ENCODE data around the gene ABCA4.
A peak's percentile ranks its signal among the peaks of the same experiment; 100 is the strongest.

ABCA4 gene

DNA sequence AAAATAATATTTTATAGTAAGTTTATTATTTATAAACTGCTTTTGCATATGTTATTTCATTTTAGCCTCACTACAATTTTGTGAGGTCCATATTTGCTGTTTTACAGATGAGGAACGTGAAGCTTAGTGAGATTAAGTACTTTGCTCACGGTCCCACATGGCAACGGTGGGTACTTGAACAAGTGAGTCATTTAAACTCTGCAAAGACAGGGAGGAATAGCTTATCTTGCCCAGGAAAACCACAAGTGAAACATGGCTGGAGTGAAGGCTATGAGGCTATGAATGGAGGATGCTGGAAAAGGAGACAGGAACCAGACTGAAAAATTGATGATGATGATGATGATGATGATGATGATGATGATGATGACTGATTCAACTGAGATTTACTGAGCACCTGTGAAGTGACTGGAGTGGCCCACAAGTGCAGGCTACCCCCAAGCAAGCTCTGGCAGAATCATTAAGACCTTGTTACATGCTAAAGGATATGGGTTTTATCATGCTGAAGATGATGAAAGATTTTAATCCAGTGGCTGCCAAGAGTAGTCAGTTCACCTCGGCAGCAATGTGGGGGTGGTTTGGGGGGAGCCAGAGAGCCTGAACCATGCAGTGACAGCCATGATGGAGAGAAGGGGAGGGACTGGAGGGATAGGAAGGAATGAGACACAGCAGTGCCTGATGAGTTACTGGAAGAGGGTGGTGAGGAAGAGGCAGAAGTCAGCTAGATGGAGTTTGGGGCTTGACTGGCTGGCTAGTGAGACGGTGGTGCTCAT is 1.4 kb upstream of the ABCA4 start:
- DNase-seq (ENCODE audit: low read depth, low spot score) = peak; percentile 73

DNA sequence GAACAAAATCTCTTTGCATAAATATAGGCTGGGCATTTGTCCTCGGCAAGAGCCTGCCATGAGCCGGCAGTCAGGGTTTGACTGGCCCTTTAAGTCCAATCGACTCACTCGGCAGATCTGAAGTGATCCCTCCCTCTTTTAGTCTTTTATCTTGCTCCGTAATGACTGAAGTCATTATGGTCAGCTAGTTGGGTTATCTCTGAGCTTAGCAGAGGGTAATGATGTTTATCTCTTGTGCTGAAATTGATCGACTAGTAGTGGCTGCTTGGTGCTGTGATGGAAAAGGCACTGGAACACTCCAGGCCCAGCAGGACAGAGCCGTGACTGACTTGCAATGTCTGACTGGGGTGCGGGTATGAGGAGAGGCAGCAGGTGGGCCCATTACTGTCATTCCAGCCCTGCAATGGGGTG is 468 bp upstream of the ABCA4 start:
- no peak for DNase-seq (ENCODE audit: low read depth, low spot score)

DNA sequence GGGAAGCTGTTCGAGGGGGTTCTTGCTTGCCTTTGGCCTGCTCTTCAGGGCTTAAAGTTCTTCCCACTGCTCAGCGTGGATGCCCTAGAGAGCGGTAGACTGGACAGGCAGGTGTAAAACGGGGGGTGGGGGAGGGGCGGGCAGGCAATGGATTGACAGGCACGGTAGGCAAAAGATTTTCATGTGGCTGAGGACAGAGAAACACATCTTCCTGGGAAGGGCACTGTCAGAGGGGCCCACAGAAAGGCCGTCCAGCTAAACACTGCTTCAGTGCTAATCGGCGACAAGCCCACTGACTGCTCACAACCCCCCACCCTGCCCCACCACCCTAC is 412 bp downstream of the ABCA4 start:
- no peak for DNase-seq (ENCODE audit: low read depth, low spot score)

DNA sequence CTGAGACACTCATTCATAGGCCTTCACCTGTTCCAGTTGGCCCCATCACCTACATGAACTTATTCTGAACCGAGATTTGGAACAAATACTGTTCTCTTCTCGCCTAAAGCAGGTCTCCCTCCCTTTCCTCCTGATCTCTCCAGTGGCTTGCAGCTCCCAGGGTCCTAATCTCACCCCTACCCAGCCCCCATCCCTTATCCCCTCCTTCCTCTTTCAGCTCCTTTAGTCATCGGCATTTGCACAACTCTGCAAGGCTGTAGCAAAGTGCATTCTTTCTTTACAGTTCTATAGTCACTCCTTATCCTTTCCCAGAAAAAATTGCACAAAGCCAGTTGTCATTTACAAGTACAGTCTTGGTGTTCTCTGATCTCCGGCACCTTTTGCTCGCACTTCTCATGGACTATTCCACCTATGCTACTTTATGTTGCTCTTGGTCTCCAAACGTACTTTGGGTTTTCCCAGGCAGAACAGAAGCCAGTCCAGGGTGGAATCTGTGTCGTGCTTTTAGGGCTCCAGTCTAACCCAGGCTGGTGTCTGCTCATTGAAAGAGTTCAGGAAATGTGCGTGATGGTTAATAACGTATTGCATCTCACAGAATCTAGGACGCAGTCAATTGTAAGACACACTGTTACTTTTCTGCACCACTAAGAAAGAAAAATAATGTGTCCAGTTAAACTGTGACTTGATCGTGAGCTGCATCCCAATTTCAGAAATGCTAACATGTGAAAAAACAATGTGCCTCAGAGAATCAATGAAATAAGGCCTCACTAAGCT is 965 bp downstream of the ABCA4 start:
- DNase-seq (ENCODE audit: low read depth, low spot score) = no peak

DNA sequence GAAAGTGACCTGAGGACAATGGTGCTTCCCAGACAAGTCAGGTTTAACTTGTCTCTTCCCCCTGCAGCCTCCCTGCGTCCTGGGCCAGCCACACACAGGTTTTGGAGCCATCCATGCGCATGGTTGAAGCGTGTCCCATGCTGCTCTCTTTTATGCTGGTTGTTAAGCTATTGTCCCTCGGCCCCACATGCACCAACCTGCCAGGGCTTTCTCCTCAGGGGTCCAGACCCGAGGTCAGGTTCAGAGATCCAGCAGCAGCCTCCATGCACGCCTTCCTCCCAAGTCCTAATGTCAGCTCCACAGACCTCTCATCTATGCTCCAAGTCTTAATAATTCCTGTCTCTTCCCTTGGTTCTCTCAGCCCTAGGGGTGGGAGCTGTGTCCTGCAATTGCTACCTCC is 1.6 kb downstream of the ABCA4 start:
- no peak for DNase-seq (ENCODE audit: low read depth, low spot score)

DNA sequence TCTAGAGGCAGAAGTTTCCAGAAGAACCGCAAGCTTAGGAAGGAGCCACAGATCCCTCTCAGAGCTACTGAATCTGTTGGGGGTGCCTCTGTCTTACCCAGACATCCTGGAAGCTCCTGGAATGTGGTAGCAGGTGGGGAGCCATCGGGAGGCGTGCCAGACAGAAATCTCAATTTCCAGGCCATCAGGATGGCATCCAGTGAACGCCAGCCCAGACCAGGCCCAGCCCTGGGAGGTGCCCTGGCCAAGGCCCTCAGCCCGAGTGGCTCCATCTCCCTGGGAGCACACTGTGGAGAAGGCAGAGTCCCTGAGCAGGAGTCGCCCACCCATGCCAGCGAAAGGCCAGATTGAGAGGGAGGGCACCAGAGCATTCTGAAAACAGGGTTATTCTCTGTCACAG is 2.5 kb downstream of the ABCA4 start:
- no peak for DNase-seq (ENCODE audit: low read depth, low spot score)

DNA sequence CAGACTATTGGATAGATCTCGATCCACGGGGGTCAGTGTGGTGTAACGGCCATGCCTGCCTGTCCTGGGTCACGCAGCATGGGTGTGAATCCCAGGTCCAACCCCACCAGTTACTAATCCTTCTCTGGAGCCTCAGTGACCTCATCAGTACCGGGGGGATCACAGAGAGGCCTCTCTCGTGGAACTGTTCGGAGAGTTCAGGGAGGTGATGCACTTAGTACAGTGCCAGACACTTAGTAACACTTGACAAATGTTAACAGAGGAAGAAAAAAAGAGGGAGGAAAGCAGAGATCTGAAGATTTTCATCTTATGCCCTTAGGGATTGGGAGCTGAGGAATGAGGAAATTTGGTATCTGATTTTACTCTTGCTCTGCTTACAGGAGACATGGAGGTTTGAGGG is 2.9 kb downstream of the ABCA4 start:
- no peak for DNase-seq (ENCODE audit: low read depth, low spot score)

DNA sequence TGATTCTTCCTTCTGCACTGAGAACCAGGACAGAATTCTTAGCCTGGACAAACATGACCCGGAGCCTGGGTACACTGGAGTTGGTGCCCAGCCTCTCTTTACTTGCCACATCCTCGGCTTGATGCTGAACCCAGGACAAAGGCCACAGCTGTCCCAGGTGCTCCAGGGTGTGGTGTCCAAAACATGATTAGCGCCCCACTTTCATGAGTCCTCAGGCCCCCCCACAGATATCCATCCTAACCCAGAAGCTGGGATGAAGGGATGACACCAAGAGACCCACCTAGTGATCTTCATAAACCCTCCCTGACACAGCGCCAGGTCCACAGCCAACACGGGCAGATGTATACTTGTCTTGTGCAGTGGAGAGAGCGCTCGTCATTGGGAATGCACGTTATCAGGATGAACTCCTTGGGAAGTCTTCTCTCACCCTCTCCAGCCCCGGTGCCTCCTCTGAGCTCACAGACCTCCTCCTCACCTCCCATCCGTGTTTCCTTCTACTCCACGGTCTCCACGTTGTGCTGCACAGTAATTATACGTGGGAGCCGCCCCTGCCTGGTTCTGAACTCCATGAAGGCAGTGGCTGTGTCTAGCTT is 3.6 kb downstream of the ABCA4 start:
- no peak for DNase-seq (ENCODE audit: low read depth, low spot score)

DNA sequence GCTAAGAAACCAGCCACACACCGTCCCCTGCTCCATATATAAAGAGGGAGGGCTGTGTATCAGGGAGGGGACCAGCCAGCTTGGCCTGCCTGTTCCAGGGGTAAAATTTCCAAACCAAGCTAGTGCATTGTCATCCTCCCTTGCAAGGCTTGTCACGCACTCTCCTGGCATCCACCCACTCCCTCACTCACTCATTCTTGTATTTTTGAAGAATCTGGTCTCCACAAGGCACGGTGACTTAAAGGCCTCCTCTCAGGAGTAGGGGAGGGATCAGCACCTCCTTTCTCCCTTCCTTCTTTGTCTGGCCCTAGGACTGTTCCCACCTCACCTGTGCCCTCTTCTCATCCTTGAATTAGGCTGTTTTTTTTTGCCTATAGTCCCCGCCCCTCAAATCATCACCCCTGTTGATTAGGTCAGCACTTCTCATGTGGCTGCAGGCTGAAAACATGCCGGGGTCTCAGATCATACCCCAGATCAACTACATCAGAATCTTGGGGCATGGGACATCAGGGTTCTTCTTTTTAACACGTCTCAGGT is 5.0 kb downstream of the ABCA4 start:
- DNase-seq (ENCODE audit: low read depth, low spot score) = no peak

DNA sequence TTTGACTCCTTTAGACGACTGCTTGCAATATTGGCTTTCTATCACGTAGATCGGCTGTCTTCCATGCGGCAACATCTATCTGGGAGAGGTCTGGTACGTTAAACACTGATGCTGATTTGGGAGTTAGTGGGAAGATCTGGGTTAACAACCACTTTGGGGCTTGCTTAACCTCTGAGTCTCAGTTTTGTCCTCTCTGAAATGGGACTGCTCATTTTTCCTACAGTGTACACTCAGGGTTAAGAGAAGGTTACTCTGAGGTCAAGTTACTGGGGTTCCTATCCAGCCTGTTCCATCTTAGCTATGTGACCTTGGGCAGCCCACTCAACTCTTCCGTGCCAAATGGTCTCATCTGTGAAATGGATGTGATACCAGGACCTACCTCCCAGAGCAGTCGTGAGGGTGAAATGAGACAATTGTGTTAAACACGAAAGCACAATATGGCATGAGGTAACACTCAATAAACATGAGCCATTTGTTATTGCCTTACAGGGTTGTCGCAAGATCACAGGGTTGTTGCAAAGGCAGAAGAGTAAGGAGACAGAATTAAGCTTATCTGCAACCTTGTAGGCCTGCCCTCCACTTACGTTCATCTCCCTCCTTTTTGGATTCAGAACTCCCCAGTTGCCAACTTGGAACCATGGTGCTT is 5.6 kb downstream of the ABCA4 start:
- no peak for DNase-seq (ENCODE audit: low read depth, low spot score)

DNA sequence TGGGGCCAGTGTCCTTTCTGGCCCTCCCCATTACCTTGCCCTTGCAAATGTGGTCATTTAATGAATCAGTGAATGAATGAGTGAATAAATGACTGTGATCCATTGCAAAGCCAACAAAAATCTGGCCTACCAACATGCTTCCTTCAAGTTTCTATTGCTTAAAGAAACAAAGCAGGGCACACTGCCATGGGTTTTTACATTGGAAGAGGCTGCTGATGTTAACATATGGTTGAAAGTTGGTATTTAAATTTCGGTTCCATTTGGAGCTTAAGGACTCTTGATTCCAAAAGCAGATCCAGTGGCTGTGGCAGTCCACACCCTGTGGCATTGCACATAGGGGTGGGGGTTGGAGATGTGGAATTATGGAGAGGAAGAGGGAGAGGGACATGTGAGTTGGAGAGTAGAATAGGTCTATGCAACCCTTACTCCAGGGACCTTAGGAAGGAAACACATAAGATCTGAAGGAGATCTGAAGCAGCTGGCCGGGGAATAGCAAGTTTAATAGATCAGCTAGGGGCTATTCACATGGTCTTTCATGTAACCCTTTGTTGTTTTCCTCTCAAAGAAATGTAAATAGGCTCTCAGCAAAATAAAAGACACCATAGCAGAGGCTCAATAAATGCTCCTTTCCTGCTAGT is 7.2 kb downstream of the ABCA4 start:
- DNase-seq (ENCODE audit: low read depth, low spot score) = no peak

DNA sequence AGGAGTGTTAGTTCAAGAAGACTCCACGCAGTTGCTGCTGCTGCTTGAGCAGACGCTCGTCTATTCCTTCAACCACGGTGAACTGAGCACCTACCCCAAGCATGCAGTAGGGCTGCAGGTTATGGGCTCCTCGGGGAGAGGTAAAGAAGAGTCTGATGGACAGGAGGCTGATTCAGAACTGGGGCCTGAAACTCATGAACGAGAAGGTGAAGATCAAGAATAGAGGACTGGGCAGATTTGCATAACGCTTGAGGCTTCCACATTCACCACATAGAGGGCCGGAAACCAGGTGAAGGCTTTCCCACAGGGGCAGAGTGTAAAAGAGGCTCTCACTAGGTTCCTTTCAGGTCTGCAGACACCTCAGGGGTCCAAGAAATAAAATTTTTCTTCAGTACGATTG is 9.1 kb downstream of the ABCA4 start:
- no peak for DNase-seq (ENCODE audit: low read depth, low spot score)

DNA sequence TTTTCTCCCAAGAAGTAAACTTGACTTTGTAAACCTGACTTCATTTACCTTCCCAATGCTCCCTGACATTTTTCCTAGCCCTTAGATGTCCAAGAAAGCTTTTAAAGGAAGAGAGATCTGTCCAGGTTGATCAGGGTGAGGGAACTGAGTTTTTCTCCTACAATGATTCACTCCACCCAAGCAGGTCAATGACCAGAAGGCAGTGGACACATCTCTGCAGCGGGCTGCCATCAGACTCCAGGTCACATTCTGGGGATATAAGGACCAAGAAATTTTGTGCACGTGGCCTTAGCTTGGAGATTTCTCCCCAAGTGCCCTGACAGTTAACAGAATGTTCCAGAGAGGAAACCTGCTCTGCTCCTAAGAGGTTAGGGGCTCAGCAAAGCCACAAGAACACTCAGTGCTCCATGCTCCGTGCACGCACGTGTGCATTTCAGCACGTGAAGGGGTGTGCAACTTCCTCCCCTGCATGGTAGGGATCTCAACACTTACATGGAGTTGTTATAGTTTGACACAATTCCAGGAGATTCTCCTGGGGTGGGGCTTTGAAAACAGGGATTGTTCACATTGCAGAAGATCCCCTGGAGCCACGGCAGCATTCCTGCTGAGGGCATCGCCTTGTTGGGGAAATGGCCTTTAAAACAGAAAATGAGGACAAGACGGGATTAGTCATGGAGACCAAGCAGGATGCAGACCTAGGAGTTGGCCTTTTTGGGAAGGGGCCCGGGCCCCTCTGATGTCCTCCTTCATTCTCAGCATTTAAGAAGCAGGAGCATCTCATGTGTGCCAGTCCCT is 9.8 kb downstream of the ABCA4 start:
- no peak for DNase-seq (ENCODE audit: low read depth, low spot score)

DNA sequence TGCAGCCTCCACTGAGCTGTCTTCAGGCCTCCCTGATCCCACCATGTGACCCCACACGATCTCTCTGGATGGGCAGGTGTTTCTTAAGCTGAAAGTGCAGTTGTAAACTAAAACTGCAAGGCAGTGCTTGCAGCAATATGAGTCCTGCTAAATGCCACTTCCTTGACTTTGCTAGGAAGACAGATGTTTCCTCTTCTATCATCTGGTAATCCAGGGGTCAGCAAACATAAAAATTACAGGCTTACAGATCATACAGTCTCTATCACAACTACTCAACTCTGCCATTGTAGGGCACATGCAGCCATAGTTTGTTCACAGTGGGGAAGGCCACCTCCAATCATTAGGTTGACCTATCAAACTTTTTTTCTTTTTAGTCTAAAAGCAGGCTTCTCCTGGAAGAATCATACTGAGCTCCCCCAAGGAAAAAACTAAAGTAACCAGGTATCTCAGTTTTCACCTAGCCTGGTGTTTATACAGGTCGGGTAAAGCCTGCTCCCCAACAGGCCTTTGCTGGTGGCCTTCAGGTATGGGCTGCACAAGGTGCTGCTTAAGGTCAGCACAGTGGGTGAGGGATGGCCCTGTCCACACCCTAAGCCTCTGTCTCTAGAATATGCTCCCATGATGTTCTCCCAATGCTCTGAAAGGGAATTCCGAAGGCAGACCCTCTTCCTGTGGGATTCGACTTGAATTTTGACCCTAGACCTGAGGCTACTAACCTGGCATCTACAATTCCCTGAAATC is 10.8 kb downstream of the ABCA4 start:
- no peak for DNase-seq (ENCODE audit: low read depth, low spot score)

DNA sequence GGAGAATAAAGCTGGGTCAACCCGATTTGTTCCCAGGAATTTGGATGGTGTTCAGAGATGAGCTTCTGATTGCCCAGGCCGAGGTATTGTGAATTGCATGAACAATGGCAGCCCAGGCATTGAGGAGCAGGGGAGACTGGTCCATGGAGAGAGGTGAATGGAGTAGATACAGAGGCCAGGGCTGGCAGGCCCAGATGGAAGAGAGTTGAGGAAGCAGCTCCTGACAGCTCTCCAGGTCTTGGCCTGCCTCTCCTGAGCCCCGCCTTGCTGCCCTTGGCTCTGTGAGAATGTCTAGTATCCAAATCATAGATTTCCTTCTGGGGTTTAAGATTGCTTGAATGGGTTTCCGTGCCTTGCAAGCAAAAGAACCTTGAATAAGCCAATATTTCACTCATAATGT is 11.5 kb downstream of the ABCA4 start:
- no peak for DNase-seq (ENCODE audit: low read depth, low spot score)

DNA sequence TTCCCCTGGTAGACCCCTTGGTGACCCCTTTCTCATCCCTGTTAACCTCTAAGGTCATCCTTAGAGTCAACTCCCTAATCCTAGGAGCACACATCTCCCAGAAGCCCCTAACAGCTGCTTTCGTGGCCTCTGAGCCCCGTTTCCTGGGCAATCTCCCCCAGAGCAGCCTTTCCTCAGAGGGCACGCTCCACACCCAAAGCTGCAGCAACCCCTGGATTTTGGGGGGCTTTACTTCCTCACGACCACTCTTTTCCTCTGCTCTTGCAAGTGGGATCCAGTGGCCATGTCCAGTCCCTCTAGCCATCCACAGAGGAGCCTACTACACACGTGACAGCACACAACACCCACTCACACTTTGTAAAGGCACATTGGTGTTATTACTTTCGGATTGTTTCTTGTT is 13.8 kb downstream of the ABCA4 start:
- no peak for DNase-seq (ENCODE audit: low read depth, low spot score)

DNA sequence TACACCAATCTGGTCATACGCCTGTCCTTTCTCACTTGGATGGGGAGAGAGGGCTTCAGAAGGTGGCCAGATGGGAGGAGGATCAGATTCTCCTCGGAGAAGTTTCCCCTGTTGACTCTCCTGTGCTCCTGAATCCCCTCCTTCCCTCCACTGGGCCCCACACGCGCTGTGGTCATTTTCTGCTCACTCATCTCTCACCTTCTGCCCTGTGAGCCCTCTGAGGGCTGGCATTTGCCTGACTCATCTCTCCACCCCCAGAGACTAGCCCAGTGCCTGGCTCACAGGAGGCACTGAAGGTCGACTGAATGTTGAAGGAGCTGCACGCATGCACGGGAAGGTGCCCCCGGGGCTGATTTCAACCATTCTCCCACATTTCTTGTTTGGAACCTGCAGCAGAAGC is 14.2 kb downstream of the ABCA4 start:
- DNase-seq (ENCODE audit: low read depth, low spot score) = no peak

DNA sequence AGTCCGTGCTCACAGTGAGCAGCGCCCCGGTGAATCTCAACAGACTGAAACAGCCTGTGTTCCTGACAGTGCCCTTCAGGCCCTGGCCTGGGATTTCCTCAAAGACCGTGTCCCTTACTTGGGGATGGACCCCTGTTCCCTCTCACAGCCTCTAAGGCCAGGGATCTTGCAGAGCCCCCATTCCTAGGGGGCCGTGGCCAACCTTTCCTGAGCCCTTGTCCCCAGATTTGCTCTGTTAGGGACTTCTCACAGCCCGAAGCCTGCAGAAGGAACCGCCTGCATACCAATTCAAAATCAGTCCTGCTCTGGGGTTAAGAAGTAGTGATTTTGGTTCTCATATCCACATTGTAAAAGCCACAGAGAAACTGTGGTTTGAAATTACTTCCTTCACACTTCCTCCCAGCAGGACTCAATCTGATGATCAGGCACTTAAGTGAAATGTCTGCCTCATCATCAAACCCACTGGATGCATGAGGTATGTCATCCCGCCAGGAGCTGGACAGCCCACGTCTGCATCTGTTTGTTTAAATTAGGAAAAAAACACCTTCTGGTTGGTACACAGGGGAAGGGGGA is 14.9 kb downstream of the ABCA4 start:
- DNase-seq (ENCODE audit: low read depth, low spot score) = no peak

DNA sequence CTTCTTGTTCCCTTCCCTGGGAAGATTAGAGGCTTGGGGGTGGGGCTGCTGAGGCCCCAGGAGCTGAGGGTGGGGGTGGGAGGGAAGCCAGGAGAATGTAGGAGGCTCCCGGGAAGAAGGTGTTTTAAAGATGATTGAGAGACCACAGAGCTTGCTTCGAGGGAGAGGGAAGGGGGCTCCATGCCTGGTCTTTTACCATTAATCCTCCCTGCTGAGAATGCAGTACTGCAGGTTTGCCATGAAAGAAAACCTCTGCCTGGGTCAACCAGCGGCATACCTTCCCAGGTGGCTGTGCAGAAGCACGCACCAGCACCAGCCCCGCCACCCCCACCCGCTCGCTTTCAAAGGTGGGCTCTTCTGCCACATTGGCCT is 15.4 kb downstream of the ABCA4 start:
- DNase-seq (ENCODE audit: low read depth, low spot score) = no peak

Data from astrocyte of the hippocampus (primary cell).